ENCODE results near the gene WFDC2.

DNA sequence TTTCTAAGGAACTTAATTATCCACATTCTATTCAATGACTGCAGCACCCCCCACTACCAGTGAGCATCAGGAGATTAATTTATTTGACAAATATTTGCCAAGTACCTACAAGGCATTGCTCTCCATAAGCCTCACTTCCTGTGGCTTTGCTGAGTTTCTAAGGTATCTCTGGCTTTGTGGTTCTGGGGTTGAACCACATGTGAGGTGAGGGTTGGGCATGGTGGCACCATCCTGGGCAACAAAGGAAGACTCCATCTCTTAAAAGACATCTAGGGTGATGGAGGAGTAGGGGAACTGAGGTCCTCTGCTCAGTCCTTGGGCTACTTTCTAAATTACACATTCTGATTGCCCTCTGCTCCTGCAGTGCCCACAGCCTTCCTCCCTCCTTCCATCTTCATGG, 25.5 kb upstream of the WFDC2 start:
- TF ChIP-seq EZH2phosphoT487 (IDR thresholded peaks at IDR 0.05; ENCODE audit: insufficient read depth, low read depth) (no peak), EZH2 (IDR thresholded peaks at IDR 0.05; ENCODE audit: insufficient read depth, poor library complexity, severe bottlenecking) (no peak)

Measured in GM23248 (cell line).